ENCODE measurements around the gene CHSY3.

Gene CHSY3

DNA sequence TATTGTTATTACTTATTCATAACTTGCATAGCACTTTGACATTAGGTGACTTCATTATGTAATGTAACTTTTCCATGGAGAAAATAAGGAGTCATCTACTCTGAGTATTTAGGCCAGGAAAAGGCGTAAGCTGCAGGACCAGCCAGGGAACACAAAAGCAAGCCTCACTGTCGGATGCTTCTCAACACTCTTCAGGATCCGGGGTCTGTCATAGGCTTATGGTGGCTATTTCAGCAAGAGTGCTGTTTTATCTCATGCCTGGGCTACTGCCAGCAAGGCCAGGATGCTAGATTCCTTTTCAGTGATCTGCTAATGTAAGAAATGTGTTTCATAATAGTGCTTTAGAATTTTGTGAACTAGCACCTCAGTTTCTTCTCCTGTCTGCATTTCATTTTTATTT lies 162.4 kb downstream of the CHSY3 start:
- H3K4me3 ChIP-seq (replicated peaks in 1 of 2; ENCODE audit: low read depth in 2 of 2, low read length in 2 of 2) = no peak overlapping the region
- TF ChIP-seq CTCF (IDR thresholded peaks at IDR 0.05; ENCODE audit: low read depth, low read length) = no peak
- DNase-seq (ENCODE audit: low read depth in 2 of 2) = peak; percentile 65 to 68

- DNase-seq (ENCODE audit: low read depth in 2 of 2) = no peak
- no peak for TF ChIP-seq CTCF (IDR thresholded peaks at IDR 0.05; ENCODE audit: low read depth, low read length)
- no peak overlapping the region for H3K4me3 ChIP-seq (replicated peaks in 1 of 2; ENCODE audit: low read depth in 2 of 2, low read length in 2 of 2)
Measured at GRCh38 chr5:130067364-130067763, 163.1 kb downstream of the CHSY3 start.

GRCh38 chr5:130068101-130068500 lies 163.8 kb downstream of the CHSY3 start:
- no peak for TF ChIP-seq CTCF (IDR thresholded peaks at IDR 0.05; ENCODE audit: low read depth, low read length)
- no peak for DNase-seq (ENCODE audit: low read depth in 2 of 2)
- H3K4me3 ChIP-seq (replicated peaks in 1 of 2; ENCODE audit: low read depth in 2 of 2, low read length in 2 of 2) = no peak overlapping the region

DNA sequence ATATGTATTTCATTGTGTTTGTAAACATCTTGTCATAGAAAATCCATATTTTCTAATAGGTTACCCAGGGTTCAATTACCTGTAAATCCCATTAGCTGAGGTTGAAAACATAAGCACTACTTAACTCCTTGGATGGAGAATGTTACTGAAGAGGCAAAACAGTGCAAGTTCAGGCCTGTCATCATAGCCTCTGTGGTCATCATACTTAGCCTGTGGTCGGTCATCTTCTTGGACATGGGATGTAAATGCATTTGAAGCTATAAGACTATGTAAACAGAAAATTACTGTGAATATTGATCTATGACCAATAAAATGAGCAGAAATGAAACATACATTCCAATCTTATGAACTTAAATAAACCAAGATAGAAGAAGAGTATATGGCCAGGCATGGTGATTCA lies 164.7 kb downstream of the CHSY3 start:
- DNase-seq (ENCODE audit: low read depth in 2 of 2) = no peak
- no peak for TF ChIP-seq CTCF (IDR thresholded peaks at IDR 0.05; ENCODE audit: low read depth, low read length)

DNA sequence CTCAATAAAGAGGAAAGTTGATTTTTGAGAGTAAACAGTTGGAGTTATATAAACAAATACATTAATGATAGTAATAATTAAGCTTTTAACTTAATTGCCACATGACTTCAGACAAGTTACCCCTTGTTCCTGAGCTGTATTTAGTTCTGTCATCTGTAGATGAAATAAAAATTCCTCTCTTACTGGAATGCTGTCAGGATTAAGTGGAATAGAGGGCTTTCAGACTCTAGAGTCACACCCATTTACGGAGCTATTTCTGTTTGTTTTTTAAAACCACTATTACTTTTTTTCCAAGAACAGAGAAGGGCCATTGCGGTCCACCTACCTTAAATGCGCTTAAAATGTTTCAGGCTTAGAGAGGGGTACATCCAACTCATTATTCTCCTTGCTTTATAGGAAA lies 170.6 kb downstream of the CHSY3 start:
- H3K4me3 ChIP-seq (replicated peaks in 1 of 2; ENCODE audit: low read depth in 2 of 2, low read length in 2 of 2) = no peak overlapping the region
- no peak for DNase-seq (ENCODE audit: low read depth in 2 of 2)
- TF ChIP-seq CTCF (IDR thresholded peaks at IDR 0.05; ENCODE audit: low read depth, low read length) = no peak

More for the DNA sequence above, 164.7 kb downstream of the CHSY3 start:
- H3K4me3 ChIP-seq (replicated peaks in 1 of 2; ENCODE audit: low read depth in 2 of 2, low read length in 2 of 2) = no peak overlapping the region

GRCh38 chr5:130077007-130077406 lies 172.7 kb downstream of the CHSY3 start:
- TF ChIP-seq CTCF (IDR thresholded peaks at IDR 0.05; ENCODE audit: low read depth, low read length) = peak; percentile 19
- DNase-seq (ENCODE audit: low read depth in 2 of 2) = peak in 1 of 2 donors; percentile 13
- no peak overlapping the region for H3K4me3 ChIP-seq (replicated peaks in 1 of 2; ENCODE audit: low read depth in 2 of 2, low read length in 2 of 2)

GRCh38 chr5:130078661-130079060 lies 174.4 kb downstream of the CHSY3 start:
- H3K4me3 ChIP-seq (replicated peaks in 1 of 2; ENCODE audit: low read depth in 2 of 2, low read length in 2 of 2) = no peak overlapping the region
- no peak for TF ChIP-seq CTCF (IDR thresholded peaks at IDR 0.05; ENCODE audit: low read depth, low read length)
- DNase-seq (ENCODE audit: low read depth in 2 of 2) = no peak

Data from cardiac fibroblast (primary cell).